Neural cell (in vitro differentiated cells): ENCODE measurements around the gene CPNE5. TPM values are rescaled to one million over a fixed set of nuclear protein-coding genes. Genes with fewer than 3 reads are reported as not detected.

ENCODE experiments used
- H2AFZ ChIP-seq: fragments of 200-600, 300-800 bp; sonication (generic), shearing (Covaris generic); 2 replicates; pipeline ENCODE4 v1.6.0; 2014; ENCODE audit warnings: low read depth, mild to moderate bottlenecking, antibody characterized with exemption, low read length, moderate library complexity
- H3F3A ChIP-seq: fragments of 200-600 bp; shearing (Covaris generic); 2 replicates; pipeline ENCODE4 v1.6.1; 2016; ENCODE audit warnings: mild to moderate bottlenecking, moderate library complexity, mixed read lengths, antibody characterized with exemption, low read length; ENCODE audit not compliant: insufficient read depth, poor library complexity, severe bottlenecking
- H3K27ac ChIP-seq: fragments of 200-600, 300-800 bp; sonication (generic), shearing (Covaris generic); 2 replicates; pipeline ENCODE4 v1.5.1; 2014; ENCODE audit warnings: mild to moderate bottlenecking, low read length, moderate library complexity
- H3K27me3 ChIP-seq: fragments of 300-800, 200-600 bp; sonication (generic), shearing (Covaris generic); 2 replicates; pipeline ENCODE4 v1.6.0; 2014; ENCODE audit warnings: mild to moderate bottlenecking, low read depth, low read length, moderate library complexity; ENCODE audit not compliant: insufficient read depth
- H3K36me3 ChIP-seq: fragments of 300-800, 200-600 bp; sonication (generic), shearing (Covaris generic); 2 replicates; pipeline ENCODE4 v1.5.1; 2014; ENCODE audit warnings: mild to moderate bottlenecking, antibody characterized with exemption, low read length, moderate library complexity; ENCODE audit not compliant: insufficient read depth
- H3K4me2 ChIP-seq: fragments of 300-800, 200-600 bp; sonication (generic), shearing (Covaris generic); 2 replicates; pipeline ENCODE4 v1.6.0; 2014; ENCODE audit warnings: mild to moderate bottlenecking, low read length
- H3K4me3 ChIP-seq: fragments of 300-800, 200-600 bp; sonication (generic), shearing (Covaris generic); 2 replicates; pipeline ENCODE4 v1.5.1; 2014; ENCODE audit warnings: mild to moderate bottlenecking, low read length, moderate library complexity
- H3K79me2 ChIP-seq: fragments of 200-600 bp; shearing (Covaris generic); replicated peaks from 2 replicates; pipeline ENCODE4 v1.6.0; 2014; ENCODE audit warnings: mild to moderate bottlenecking, low read length, moderate library complexity; ENCODE audit not compliant: insufficient read depth
- H3K9ac ChIP-seq: fragments of 300-800, 200-600 bp; sonication (generic), shearing (Covaris generic); 2 replicates; pipeline ENCODE4 v1.6.1; 2016; ENCODE audit warnings: mild to moderate bottlenecking, low read length, mixed read lengths
- H3K9me2 ChIP-seq: fragments of 200-600 bp; shearing (Covaris generic); 2 replicates; pipeline ENCODE4 v1.6.1; 2016; ENCODE audit warnings: mild to moderate bottlenecking, low read length, mixed read lengths; ENCODE audit not compliant: insufficient read depth
- H3K9me3 ChIP-seq: fragments of 200-600, 300-800 bp; sonication (generic), shearing (Covaris generic); 2 replicates; pipeline ENCODE4 v1.6.1; 2016; ENCODE audit warnings: mild to moderate bottlenecking, mixed run types, low read length, moderate library complexity, mixed read lengths
- H4K20me1 ChIP-seq: fragments of 200-600 bp; shearing (Covaris generic); 2 replicates; pipeline ENCODE4 v1.6.1; 2016; ENCODE audit warnings: mild to moderate bottlenecking, mixed run types; ENCODE audit not compliant: insufficient read depth
- CTCF ChIP-seq: fragments of 450-650 bp; IDR thresholded peaks from 2 replicates; pipeline ENCODE4 v1.5.1; 2014; ENCODE audit warnings: antibody characterized with exemption, mild to moderate bottlenecking, moderate library complexity; ENCODE audit not compliant: poor library complexity, severe bottlenecking
- EP300 ChIP-seq: fragments of 450-650 bp; conservative IDR thresholded peaks from 2 replicates; pipeline ENCODE4 v1.6.1; 2014; ENCODE audit warnings: antibody characterized with exemption, mild to moderate bottlenecking, moderate library complexity; ENCODE audit not compliant: poor library complexity, severe bottlenecking
- EZH2 ChIP-seq: fragments of 200-600, 300-800 bp; shearing (Covaris generic), sonication (generic); IDR thresholded peaks from 2 replicates; pipeline ENCODE4 v1.6.1; 2014; ENCODE audit warnings: antibody characterized with exemption, low read length, borderline replicate concordance, mild to moderate bottlenecking; ENCODE audit not compliant: insufficient read depth, poor library complexity, severe bottlenecking
- MXI1 ChIP-seq: fragments of 450-650 bp; conservative IDR thresholded peaks from 2 replicates; pipeline ENCODE4 v1.6.1; 2014; ENCODE audit warnings: antibody characterized with exemption, mild to moderate bottlenecking; ENCODE audit not compliant: poor library complexity, severe bottlenecking
- POLR2AphosphoS5 ChIP-seq: IDR thresholded peaks from 2 replicates; pipeline ENCODE4 v1.6.1; 2012
- RAD21 ChIP-seq: fragments of 450-650 bp; conservative IDR thresholded peaks from 2 replicates; pipeline ENCODE4 v1.6.1; 2014; ENCODE audit warnings: antibody characterized with exemption, mild to moderate bottlenecking, moderate library complexity
- SMC3 ChIP-seq: fragments of 450-650 bp; conservative IDR thresholded peaks from 2 replicates; pipeline ENCODE4 v1.6.1; 2014; ENCODE audit warnings: antibody characterized with exemption, mild to moderate bottlenecking, moderate library complexity; ENCODE audit not compliant: poor library complexity
- TAF1 ChIP-seq: IDR thresholded peaks from 2 replicates; pipeline ENCODE4 v1.6.1; 2012; ENCODE audit warnings: low read depth
- polyA plus RNA-seq: library from polyadenylated mRNA; depleted of rRNA; stranded (reverse); fragments of >200 nt; gene quantifications from 2 replicates; pipeline ENCODE4 v1.2.3, GENCODE V29; 2014
- TF ChIP-seq, protein P1 (sequence below): IDR thresholded peaks from 2 replicates; pipeline ENCODE4 v1.6.1; 2012; ENCODE audit warnings: borderline replicate concordance

The CPNE5 gene
- polyA plus RNA-seq, 1 donor from 2014 or later: 8.7 TPM

DNA sequence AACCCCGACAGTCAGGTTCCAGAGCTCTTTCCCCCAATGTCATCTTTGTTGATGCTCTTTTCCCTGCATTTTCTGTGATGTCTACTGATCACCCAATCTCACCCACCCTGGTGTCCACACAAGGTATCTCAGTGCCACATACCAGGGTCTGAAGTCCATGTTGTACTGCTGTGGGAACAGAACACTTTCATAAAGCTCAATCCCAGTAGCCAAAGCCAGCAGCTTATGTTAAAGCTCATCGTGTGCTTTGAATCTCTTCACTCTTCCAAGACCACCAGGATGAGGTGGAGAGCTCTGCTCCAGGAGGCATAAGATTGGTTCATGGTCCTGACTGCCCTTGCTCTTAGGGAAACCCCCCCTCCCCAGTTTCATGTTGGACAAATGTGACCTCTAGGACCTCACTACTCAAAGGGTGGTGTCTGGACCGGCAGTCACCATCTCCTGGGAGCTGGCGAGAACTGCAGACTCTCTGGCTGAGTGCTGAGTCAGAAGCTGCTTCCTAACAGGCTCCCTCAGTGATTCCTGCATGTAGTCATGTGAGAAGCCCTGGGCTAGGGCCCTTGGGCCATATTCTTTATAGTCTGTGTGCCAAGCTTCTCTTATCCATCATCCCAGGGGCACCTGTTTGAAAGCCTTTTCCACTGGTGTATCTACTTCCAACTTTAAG is 13.4 kb upstream of the CPNE5 start:
- no peak overlapping the region for H3K4me2 ChIP-seq
- no peaks in the 10 kb centered on the region for H4K20me1 ChIP-seq
- H3K79me2 ChIP-seq: no peaks in the 10 kb centered on the region
- TF ChIP-seq MXI1: no peak
- TF ChIP-seq POLR2AphosphoS5: no peak
- no peak for TF ChIP-seq TAF1
- TF ChIP-seq EP300: no peak
- TF ChIP-seq EZH2: no peak
- TF ChIP-seq RAD21: no peak
- TF ChIP-seq CTCF: no peak
- TF ChIP-seq, protein P1, sequence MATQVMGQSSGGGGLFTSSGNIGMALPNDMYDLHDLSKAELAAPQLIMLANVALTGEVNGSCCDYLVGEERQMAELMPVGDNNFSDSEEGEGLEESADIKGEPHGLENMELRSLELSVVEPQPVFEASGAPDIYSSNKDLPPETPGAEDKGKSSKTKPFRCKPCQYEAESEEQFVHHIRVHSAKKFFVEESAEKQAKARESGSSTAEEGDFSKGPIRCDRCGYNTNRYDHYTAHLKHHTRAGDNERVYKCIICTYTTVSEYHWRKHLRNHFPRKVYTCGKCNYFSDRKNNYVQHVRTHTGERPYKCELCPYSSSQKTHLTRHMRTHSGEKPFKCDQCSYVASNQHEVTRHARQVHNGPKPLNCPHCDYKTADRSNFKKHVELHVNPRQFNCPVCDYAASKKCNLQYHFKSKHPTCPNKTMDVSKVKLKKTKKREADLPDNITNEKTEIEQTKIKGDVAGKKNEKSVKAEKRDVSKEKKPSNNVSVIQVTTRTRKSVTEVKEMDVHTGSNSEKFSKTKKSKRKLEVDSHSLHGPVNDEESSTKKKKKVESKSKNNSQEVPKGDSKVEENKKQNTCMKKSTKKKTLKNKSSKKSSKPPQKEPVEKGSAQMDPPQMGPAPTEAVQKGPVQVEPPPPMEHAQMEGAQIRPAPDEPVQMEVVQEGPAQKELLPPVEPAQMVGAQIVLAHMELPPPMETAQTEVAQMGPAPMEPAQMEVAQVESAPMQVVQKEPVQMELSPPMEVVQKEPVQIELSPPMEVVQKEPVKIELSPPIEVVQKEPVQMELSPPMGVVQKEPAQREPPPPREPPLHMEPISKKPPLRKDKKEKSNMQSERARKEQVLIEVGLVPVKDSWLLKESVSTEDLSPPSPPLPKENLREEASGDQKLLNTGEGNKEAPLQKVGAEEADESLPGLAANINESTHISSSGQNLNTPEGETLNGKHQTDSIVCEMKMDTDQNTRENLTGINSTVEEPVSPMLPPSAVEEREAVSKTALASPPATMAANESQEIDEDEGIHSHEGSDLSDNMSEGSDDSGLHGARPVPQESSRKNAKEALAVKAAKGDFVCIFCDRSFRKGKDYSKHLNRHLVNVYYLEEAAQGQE: no peak
- TF ChIP-seq SMC3: no peak
- no peak overlapping the region for H3K4me3 ChIP-seq
- H3K27me3 ChIP-seq: no peaks in the 10 kb centered on the region
- no peak overlapping the region for H2AFZ ChIP-seq
- H3K27ac ChIP-seq: no peak overlapping the region
- H3K9me2 ChIP-seq: no peaks in the 10 kb centered on the region
- no peaks in the 10 kb centered on the region for H3F3A ChIP-seq
- H3K36me3 ChIP-seq: no peaks in the 10 kb centered on the region
- H3K9ac ChIP-seq: no peak overlapping the region
- H3K9me3 ChIP-seq: no peaks in the 10 kb centered on the region

GRCh38 chr6:36851626-36852025 is 12.4 kb upstream of the CPNE5 start:
- Histone ChIP-seq H3K9me2 (no peaks in the 10 kb centered on the region), H3K9ac (no peak overlapping the region), H3K9me3 (no peaks in the 10 kb centered on the region), H2AFZ (no peak overlapping the region), H3F3A (no peaks in the 10 kb centered on the region), H3K27ac (no peak overlapping the region), H3K4me3 (no peak overlapping the region), H3K4me2 (no peak overlapping the region), H3K36me3 (no peaks in the 10 kb centered on the region), H3K27me3 (no peaks in the 10 kb centered on the region), H4K20me1 (no peaks in the 10 kb centered on the region), H3K79me2 (no peaks in the 10 kb centered on the region)
- no peak for TF ChIP-seq CTCF
- TF ChIP-seq EZH2: no peak
- no peak for TF ChIP-seq POLR2AphosphoS5
- no peak for TF ChIP-seq SMC3
- TF ChIP-seq RAD21: no peak
- TF ChIP-seq, protein P1: no peak
- no peak for TF ChIP-seq MXI1
- TF ChIP-seq EP300: no peak
- no peak for TF ChIP-seq TAF1
